Measurements from ENCODE around the gene GAPT. TPM values are rescaled to one million over a fixed set of nuclear protein-coding genes. Genes with fewer than 3 reads are reported as not detected.
A peak's percentile ranks its signal among the peaks of the same experiment; 100 is the strongest.

The GAPT gene
- polyA plus RNA-seq, 1 of the 3 experiments (the other 2 are of a cell fraction), result not detected

DNA sequence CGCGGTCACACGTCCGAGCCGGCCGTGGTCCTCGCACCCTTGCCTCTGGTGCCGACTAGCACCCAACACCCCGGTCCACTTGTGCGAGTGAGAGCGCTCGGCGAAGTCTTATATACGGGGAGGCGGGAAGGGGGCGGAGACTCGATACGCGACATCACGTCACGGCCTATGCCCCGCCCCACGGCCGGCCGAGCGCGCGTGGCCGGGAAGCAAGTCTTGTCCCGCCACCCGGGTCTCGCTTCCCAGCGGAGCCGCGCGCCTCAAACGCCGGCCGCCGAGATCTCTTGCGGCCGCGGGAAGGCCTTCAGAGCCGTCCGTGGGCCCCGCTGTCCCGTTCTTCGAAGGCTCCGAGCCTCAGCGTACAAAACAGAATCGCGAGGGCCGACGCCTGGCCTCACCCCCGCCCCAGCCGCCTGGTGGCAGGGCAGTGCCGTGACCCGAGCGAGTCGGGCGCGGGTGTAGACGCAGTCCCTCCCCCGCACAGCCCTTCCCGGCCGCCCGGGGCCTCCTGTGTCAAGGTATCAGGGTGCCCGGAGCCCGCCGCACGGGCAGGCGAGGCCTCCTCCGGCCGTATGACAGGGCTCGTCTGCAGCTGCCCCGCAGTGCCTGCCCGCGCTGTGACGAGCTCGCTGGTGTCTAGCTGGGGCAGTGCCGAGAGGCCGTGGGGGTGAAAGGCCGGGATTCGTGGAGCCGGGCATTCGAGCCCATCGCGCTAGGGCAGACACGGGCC is 31.1 kb upstream of the GAPT start, which contains the start of gene PLK2:
Gene PLK2 (minus strand): TSS at position 85 of the 730 bp plus-strand sequence. CDS start 127 bp downstream, outside the sequence.
- Histone ChIP-seq H3K27ac (ENCODE audit: low read depth in 2 of 2, low read length in 1 of 2) (peak within 1 kb of the TSS; percentile 85 to 87), H4K20me1 (ENCODE audit: insufficient read depth) (peaks cover 46% of the 10 kb centered on the region), H3F3A (replicated peaks; ENCODE audit: insufficient read depth) (peaks cover 27% of the 10 kb centered on the region), H3K36me3 (replicated peaks in 1 of 2; ENCODE audit: control insufficient read depth in 1 of 2, insufficient read depth in 2 of 2, low read length in 1 of 2) (peaks cover 36% of the 10 kb centered on the region in 2 experiments), H2AFZ (ENCODE audit: low read depth) (peak within 1 kb of the TSS; percentile 54), H3K9me3 (no peaks in the 10 kb centered on the region), H3K4me1 (ENCODE audit: control insufficient read depth in 1 of 2, insufficient read depth in 2 of 2, low read depth in 1 of 2, low read length in 1 of 2) (peaks cover 0 to 7% of the 10 kb centered on the region in 2 experiments; a peak in 2 of 4 replicates), H3K4me3 (ENCODE audit: low read depth in 2 of 2, low read length in 1 of 2) (peak within 1 kb of the TSS; percentile 90 to 93), H3K9me2 (no peaks in the 10 kb centered on the region), H3K79me2 (ENCODE audit: insufficient read depth) (peaks cover 47% of the 10 kb centered on the region), H3K9ac (peak within 1 kb of the TSS; percentile 95), H3K27me3 (ENCODE audit: insufficient read depth) (no peaks in the 10 kb centered on the region), H3K4me2 (peak within 1 kb of the TSS; percentile 87)
- peak; percentile 93 for DNase-seq
- WGBS (ENCODE audit: low lambda C conversion rate), result under 1% methylated on average over 31 of the region's 89 CpGs
- ChIA-PET POLR2A (interaction anchor here (1.0 to 1.7 kb wide), 2 partner anchors 572 kb away, joined by 4 to 6 read pairs; no protein-coding TSS in a partner anchor), CTCF (interaction anchor here (0.6 to 6.1 kb wide), 50 partner anchors 11 to 1167 kb away, joined by 3 to 206 read pairs (median 5); no protein-coding TSS in a partner anchor)
- TF ChIP-seq RXRA (IDR thresholded peaks at IDR 0.05; ENCODE audit: borderline replicate concordance, low read depth) (peak; percentile 21; the same call in 1 of the 2 replicates), RAD21 (IDR thresholded peaks at IDR 0.05; ENCODE audit: low read length) (peak; percentile 40), TAF1 (IDR thresholded peaks at IDR 0.05; ENCODE audit: borderline replicate concordance, low read depth, low read length) (peak; percentile 100), GATA2 (CRISPR knock-in tag; IDR thresholded peaks at IDR 0.05) (no peak), POLR2AphosphoS5 (IDR thresholded peaks at IDR 0.05; ENCODE audit: low read depth, low read length) (peak; percentile 100), YY1 (IDR thresholded peaks at IDR 0.05; ENCODE audit: low read depth) (no peak; the same call in 1 of the 2 replicates), MXI1 (IDR thresholded peaks at IDR 0.05; ENCODE audit: low read depth, low read length) (peak; percentile 62), SIN3A (IDR thresholded peaks at IDR 0.05; ENCODE audit: borderline replicate concordance, low read depth, low read length) (peak; percentile 93; the same call in 1 of the 2 replicates), TEAD4 (IDR thresholded peaks at IDR 0.05; ENCODE audit: borderline replicate concordance, insufficient read depth) (no peak), ELF1 (IDR thresholded peaks at IDR 0.05) (no peak), MEF2A (IDR thresholded peaks at IDR 0.05; ENCODE audit: borderline replicate concordance, low read depth) (no peak), SMC3 (IDR thresholded peaks at IDR 0.05; ENCODE audit: low read depth, low read length) (peak; percentile 48)
- TF ChIP-seq, protein P1, sequence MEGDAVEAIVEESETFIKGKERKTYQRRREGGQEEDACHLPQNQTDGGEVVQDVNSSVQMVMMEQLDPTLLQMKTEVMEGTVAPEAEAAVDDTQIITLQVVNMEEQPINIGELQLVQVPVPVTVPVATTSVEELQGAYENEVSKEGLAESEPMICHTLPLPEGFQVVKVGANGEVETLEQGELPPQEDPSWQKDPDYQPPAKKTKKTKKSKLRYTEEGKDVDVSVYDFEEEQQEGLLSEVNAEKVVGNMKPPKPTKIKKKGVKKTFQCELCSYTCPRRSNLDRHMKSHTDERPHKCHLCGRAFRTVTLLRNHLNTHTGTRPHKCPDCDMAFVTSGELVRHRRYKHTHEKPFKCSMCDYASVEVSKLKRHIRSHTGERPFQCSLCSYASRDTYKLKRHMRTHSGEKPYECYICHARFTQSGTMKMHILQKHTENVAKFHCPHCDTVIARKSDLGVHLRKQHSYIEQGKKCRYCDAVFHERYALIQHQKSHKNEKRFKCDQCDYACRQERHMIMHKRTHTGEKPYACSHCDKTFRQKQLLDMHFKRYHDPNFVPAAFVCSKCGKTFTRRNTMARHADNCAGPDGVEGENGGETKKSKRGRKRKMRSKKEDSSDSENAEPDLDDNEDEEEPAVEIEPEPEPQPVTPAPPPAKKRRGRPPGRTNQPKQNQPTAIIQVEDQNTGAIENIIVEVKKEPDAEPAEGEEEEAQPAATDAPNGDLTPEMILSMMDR (IDR thresholded peaks at IDR 0.05), result peak; percentile 24
- TF ChIP-seq, protein P2, sequence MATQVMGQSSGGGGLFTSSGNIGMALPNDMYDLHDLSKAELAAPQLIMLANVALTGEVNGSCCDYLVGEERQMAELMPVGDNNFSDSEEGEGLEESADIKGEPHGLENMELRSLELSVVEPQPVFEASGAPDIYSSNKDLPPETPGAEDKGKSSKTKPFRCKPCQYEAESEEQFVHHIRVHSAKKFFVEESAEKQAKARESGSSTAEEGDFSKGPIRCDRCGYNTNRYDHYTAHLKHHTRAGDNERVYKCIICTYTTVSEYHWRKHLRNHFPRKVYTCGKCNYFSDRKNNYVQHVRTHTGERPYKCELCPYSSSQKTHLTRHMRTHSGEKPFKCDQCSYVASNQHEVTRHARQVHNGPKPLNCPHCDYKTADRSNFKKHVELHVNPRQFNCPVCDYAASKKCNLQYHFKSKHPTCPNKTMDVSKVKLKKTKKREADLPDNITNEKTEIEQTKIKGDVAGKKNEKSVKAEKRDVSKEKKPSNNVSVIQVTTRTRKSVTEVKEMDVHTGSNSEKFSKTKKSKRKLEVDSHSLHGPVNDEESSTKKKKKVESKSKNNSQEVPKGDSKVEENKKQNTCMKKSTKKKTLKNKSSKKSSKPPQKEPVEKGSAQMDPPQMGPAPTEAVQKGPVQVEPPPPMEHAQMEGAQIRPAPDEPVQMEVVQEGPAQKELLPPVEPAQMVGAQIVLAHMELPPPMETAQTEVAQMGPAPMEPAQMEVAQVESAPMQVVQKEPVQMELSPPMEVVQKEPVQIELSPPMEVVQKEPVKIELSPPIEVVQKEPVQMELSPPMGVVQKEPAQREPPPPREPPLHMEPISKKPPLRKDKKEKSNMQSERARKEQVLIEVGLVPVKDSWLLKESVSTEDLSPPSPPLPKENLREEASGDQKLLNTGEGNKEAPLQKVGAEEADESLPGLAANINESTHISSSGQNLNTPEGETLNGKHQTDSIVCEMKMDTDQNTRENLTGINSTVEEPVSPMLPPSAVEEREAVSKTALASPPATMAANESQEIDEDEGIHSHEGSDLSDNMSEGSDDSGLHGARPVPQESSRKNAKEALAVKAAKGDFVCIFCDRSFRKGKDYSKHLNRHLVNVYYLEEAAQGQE (IDR thresholded peaks at IDR 0.05; ENCODE audit: low read depth, low read length), result peak; percentile 82
- TF ChIP-seq, protein P3, sequence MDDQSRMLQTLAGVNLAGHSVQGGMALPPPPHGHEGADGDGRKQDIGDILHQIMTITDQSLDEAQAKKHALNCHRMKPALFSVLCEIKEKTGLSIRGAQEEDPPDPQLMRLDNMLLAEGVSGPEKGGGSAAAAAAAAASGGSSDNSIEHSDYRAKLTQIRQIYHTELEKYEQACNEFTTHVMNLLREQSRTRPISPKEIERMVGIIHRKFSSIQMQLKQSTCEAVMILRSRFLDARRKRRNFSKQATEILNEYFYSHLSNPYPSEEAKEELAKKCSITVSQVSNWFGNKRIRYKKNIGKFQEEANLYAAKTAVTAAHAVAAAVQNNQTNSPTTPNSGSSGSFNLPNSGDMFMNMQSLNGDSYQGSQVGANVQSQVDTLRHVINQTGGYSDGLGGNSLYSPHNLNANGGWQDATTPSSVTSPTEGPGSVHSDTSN (IDR thresholded peaks at IDR 0.05), result peak; percentile 56
- TF ChIP-seq, protein P4, sequence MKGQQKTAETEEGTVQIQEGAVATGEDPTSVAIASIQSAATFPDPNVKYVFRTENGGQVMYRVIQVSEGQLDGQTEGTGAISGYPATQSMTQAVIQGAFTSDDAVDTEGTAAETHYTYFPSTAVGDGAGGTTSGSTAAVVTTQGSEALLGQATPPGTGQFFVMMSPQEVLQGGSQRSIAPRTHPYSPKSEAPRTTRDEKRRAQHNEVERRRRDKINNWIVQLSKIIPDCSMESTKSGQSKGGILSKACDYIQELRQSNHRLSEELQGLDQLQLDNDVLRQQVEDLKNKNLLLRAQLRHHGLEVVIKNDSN (IDR thresholded peaks at IDR 0.05; ENCODE audit: borderline replicate concordance, low read depth), result no peak

All from SK-N-SH (cell line).